Measurements from ENCODE around the gene NCOA3. TPM values are rescaled to one million over a fixed set of nuclear protein-coding genes. Genes with fewer than 3 reads are reported as not detected.
"Not testable (repeated sequence)": the region's sequence is repeated elsewhere in the genome, so short reads cannot be mapped to it uniquely, and the experiment has no call there.

NCOA3 gene
- total RNA-seq, 1 experiment from 2014 or later: 13.7 TPM

DNA sequence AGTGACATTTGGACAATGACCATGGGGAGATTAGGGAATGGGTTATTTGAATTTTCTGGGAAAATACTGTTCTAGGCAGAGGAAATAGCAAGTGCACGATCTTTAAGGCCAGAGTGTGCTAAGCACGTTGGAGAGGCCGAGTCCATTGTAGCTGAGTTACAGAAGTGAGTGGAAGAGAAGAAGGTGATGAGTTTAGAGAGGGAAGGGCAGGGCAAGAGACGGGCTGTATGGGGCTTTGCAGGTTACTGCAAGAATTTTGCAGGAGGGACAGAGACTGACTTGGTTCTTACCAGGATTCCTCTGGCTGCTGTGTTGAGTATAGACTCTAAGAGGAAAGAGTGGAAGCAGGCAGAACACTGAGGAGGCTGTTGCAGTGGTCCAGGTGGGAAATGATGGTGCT is 1.1 kb upstream of the NCOA3 start:
- DNase-seq (ENCODE audit: low read depth): no peak

DNA sequence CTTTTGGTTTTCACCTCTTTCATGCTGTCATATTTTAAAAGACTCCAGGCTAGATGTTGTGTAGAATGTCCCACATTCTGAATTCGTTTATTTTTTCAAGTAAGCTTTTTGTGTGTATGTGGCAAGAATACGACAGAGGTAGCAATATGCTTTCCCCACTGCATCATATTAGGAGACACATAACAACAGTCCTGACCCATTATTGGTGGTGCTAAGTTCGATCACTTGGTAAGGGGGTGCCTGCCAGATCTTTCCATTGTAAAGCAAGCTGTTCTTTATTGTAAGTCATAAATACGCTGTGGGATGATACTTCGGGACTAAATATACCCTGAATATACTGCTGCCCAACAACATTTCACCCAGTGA is 588 bp upstream of the NCOA3 start:
- no peak for DNase-seq (ENCODE audit: low read depth)

DNA sequence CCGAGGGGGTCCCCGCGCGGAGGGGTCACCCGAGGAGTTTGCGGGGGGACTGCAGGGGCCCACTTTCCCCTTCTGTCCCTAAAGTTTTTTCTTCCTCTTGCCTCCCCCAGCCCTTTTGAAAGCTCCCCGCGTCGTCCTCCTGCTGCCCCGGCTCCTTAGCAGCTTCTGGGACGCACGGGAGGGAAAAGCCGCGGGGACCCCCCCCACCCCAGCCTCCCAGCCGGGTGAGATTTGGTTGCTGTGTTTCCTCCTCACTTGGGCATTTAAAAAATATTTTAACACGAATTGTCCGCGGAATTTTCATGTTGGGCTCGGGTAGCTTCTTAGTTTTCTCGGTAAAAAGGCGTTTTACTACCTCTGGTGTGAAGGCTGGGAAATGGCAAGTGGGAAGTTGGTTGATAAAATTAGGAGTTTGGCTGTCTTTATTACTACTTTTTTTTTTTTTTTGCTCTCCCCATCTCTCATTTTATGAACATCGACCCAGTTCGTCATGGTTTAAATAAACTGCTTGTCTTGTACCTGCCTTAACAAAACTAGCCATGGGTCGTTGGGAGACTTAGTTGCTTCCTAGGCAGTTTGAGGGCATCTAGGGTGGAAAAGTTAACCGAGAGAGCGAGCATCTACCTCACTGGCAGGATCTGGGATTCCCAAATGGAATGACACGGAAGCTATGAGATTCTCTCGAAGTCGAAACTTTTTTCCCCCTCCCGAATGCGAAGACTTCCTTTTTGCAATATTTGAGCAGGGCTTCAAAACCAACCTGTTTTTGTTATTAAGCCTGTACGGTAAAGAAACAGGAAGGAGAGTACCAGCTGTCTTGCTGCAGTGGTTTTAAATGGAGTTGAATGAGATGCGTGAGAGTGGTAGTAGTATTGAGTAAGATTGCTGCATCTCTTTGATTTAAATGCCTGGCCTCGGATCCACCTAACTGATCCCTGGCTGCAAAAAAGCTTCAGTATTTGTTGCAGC is 868 bp downstream of the NCOA3 start:
- peak; percentile 15 for DNase-seq (ENCODE audit: low read depth)

DNA sequence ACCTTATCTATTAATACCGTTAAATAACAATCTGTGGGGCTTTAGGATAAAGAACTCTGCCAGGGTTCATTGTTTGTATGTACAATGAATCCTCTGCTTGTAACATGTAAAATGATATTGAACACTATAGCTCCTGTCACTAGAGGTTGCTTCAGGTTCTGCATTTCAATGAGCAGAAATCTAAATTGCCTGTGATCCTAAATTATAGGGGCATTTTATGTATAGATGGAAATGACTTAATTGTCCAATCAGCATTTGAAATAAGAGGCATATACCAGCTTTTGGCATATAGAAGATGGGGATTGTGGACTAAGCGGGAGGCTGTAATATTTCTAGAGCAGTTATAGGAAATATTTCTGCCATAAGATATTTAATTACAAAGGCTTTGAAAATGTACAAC is 2.0 kb downstream of the NCOA3 start:
- DNase-seq (ENCODE audit: low read depth): no peak

DNA sequence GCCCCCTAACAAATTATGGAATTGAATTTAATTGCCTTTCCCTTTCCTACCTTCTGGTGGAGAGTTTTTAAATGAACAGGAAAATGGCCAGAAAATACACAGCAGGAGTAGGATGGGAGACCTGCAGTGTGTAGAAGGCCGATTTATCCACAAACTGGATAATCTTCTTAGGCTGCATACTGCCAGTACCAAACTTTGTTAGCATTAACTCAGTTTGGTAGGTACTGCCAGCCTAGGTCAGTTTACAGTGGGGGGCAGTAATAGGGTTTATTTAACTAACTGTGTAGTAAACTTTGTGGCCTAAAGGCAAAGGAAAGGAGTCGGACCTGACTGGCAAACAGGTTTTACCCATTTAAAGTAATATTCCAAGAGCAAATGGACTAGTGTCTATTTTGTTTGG is 4.6 kb downstream of the NCOA3 start:
- no peak for DNase-seq (ENCODE audit: low read depth)

DNA sequence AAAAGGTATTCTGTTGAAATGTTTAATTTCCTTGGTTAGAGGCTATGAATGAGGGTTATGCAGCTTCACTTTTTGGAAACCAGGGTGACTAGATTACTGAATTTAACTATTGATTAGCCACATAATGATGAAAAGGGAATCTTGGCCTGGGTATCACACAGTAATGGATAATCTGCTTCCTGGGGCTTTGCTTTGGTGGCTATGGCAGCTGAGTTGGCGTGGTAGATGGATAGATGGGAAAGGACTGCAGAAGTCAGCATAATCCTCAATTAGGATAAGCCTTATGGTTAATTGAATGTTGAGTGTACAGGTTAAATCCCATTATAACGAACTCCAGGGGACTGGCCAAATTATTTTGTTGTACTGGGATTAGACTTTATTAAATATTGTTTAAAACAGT is 5.2 kb downstream of the NCOA3 start:
- DNase-seq (ENCODE audit: low read depth): no peak

DNA sequence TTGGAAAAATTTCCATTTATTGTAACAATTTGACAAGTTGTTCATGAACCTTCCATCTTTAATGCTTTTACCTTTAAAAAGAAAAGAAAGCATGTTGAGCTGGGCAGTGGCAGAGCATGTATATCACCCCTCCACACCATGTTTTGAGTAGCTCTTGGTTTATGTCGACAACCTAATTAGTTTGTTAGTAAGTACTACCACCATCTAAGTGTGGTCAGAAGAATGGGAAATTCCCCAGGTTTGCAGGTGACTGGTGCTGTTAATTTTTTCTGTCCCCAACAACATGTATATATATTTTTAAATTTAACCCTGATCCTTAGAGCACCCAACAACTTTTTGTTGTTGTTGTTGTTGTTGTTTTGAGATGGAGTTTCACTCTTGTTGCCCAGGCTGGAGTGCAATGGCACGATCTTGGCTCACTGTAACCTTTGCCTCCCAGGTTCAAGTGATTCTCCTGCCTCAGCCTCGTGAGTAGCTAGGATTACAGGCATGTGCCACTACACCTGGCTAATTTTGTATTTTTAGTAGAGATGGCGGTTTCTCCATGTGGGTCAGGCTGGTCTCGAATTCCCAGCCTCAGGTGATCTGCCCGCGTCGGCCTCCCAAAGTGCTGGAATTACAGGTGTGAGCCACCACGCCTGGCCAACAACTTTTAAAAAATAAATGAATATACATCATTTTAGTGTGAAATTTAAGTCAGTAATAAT is 5.7 kb downstream of the NCOA3 start:
- not testable (repeated sequence) for DNase-seq (ENCODE audit: low read depth)

DNA sequence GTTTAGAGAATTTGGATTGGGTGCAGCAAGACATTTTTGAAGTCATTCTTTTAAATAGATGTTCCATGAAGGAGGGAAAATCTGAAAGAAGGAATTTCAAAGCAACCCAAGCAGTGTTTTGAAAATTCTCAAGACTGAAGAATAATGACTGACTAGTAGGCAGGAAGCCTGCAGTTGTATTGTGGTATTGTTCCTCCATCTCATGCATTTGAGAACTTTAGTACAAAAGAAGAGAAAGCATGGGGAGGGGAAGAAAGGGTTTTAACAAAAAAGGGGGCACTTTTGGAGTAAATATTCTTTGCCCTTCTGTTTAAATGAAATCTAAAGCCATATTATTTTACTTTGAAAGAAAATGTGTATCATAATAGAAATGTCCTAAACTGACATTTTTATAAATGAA is 6.6 kb downstream of the NCOA3 start:
- no peak for DNase-seq (ENCODE audit: low read depth)

DNA sequence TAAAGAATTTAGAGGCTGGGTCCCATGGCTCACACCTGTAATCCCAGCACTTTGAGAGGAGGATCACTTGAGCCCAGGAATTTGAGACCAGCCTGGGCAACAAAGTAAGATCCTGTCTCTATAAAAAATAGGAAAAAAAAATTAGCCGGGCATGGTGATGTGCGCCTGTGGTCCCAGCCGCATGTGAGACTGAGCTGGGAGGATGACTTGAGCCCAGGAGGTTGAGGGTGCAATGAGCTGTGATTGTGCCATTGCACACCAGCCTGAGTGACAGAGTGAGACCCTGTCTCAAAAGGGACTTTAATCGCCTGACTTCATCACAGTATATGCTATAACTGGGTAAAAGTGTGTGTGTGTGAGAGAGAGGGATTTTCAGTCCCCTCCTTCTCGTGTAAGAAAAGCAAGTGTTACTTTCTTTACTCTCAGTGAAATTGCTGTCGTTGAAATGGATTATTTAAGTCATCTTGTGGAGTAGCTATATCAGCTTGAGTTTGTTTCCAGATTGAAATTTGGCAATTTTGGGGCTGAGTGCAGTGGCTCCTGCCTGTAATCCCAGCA is 7.5 kb downstream of the NCOA3 start:
- DNase-seq (ENCODE audit: low read depth): no peak

DNA sequence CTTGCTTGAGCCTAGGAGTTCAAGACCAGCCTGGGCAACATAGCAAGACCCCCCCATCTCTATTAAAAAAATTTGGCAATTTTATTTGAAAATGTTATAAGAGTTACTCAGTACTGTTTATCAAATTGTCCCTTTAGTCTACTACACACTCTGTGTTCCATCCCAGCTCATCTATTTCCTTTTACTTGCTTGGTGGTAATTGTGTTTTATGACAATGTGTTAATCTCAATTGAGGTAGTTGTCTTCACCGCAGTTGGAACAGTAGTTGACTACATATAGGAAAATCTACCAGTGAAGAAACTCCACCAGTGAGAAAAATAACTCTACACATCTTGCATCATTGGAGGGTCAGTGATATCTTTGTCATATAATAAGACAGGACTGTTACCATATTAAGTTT is 8.0 kb downstream of the NCOA3 start:
- no peak for DNase-seq (ENCODE audit: low read depth)

DNA sequence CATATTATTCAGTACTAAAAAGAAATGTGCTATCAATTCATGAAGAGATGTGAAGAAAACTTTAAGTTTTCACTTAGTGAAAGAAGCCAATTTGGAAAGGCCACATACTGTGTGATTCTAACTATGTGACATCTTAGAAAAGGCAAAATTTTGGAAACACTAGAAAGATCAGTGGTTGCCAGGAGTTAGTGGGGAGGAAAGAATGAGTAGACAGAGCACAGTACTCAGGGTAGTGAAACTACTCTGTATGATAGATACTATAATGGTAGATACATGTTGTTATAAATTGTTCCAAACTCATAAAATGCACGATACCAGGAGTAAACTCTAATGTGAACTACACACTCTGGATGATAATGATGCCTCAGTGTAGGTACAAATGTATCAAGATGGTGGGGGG is 14.2 kb downstream of the NCOA3 start:
- DNase-seq (ENCODE audit: low read depth): no peak

DNA sequence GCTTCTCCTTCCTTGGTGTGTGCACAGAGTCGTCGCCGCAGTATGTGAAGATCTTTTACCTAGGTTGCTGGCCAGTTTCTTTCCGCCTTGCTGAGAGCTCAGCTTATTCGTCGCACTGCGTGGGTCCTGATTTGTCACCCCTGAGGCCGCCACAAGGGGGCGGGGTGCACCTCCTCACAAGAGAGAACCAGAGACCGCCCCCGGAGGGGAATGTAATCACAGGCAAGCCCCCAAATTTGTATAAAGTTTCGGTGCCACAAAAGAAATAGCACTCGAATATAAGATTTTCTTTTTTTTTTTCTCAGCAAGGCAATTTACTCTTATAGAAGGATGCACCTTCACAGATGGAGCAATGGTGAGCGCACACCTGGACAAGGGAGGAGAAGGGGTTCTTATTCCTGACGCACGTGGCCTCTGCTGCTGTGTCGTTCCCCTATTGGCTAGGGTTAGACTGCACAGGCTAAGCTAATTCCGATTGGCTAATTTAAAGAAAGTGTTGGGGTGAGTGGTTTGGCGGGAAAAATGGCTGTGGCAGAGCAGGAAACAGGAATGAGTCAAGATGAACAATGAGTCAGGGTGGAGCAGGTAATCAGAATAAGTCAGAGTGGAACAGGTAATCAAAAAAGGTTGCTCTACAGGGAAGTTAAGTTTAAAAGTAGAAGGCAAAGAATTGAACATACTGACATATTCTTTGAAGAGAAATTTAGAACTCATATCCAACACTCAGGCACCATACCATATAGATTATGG is 19.5 kb downstream of the NCOA3 start:
- DNase-seq (ENCODE audit: low read depth): no peak

DNA sequence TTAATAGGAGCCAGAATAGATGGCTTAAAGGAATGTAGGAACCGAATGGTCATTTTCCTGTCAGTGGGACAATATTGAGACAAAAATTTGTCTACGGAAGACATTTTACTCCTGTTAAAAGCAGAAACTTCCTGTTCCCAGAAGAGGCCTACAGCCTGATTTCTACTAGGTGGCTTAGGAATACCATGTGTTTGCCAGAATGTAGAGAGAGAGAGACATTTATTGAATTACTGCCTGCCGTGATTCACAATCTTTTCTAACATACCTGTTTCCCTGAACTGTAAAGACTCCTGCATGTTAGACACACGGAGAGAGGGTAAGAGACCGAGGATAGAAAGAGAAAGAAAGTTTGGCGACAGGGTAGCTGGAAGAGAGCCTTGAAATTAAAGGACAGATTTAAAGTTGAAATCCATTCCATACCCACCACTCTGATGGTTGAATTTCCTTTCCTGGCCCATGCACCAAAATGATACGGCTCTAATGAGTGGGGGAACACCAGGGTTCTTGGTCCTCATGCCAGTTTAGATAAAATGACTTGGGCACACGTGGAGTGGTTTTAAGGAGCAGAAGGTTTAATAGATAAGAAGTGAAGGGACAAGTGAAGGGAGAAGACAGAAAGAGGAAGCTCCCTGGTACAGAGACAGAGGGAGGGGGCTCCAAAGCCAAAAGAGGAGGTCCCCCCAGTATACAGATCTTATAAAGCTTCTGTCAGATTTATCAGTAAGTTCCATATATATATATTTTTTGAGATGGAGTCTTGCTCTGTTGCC is 22.5 kb downstream of the NCOA3 start:
- DNase-seq (ENCODE audit: low read depth): no peak

DNA sequence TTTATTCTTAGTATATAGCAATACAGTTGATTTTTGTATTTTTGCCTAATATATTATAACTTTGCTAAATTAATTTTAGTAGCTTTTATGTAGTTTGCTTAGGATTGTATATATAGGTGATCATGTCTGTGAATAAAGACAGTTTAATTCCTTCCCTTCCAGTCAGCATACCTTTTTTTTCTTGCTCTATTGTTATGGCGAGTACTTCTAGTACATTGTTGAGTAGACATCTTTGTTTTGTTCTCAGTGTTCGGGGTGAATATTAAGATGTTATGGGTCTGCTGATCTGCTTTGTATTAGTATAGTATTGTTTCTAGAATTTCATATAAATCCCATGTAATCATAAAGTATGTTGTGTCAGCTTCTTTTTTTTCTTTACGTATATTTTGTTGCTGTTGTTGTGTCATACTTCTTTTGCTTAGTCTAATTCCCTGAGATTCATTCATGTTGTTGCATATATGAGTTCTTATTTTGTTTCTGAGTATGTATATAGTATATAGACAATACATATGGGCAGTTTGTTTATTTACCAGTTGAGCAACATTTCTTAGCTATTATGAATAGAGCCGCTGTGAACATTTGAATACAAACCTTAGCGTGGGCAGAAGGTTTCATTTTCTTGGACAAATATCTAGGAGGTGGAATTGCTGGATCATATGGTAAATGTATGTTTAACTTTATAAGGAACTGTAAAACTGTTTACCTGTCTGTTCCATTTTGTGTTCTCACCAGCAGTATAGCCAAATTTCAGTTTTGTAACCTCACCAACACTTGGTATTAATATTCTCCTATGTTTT is 25.5 kb downstream of the NCOA3 start:
- DNase-seq (ENCODE audit: low read depth): no peak

DNA sequence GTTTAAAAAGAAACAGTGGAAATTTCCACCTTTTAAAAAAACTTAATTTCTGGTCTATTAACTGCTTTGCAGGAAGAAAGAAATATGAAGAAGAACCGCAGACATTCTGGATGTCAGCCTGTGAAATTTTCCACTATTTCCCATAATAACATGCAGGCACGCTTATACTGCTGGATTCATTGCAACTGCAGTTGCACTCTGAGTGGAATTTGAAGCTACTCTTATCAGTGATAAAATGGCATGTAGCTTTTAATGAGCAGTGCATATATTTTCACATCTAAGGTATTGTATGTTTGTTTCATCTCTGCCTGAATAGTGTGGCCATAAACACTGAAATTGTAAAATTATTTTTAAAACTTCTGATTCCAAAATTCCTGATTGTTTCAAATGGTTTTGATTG is 28.2 kb downstream of the NCOA3 start:
- no peak for DNase-seq (ENCODE audit: low read depth)

DNA sequence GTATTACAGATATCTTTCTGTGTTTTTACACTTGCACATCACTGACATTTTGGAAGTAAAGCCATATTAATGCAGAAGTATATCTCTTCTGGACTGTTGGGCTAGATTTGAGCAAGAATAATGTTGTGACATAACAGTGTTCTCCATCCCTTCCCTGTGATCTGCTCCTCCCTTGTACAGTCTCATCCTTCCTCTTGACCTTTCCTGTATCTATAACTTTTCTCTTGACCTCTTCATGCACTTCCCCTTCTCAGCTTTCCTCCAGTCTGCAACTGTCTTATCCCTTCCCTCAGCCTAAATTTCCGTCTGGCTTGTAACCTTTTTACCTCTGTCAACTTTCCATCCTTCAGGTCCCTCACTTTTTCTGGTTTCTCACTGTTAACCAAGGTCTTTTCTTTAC is 29.8 kb downstream of the NCOA3 start:
- DNase-seq (ENCODE audit: low read depth): no peak

DNA sequence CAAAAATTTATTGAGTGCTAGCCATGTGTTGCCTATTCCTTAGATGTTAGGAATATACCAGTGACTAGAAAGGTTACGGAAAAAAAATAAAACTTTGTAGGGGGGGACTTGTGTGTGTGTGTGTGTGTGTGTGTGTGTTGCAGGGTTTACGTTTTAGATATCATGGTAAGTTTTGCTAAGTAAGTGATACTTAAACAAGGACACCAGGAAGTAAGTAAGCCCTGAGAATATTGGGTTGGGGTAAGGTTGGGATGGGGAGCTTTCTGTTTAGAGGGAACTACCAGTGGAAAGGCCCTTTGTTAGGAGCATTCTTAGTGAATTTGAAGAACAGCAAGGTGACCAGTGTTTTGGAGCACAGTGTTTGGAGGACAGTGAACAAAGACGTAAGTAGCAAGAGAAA is 30.3 kb downstream of the NCOA3 start:
- no peak for DNase-seq (ENCODE audit: low read depth)

DNA sequence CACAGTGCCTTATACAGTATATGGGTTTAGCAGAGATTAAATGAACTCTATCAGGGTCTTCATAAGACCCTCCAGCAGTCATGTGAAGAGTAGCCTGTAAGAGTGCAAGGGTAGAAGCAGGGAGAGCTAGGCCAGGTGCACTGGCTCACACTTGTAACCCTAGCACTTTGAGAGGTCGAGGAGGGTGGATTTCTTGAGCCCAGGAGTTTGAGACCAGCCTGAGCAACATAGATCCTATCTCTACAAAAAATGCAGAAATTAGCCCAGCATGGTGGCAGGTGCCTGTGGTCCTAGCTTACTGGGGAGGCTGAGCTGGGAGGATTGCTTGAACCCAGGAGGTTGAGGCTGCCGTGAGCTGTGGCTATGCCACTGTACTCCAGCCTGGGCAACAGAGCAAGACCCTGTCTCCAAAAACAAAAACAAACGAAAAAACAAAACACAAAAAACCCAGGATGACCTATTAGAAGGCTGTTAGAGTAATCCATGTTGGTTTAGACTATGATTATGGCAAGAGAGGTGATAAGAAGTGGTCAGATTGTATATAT is 31.9 kb downstream of the NCOA3 start:
- DNase-seq (ENCODE audit: low read depth): no peak

DNA sequence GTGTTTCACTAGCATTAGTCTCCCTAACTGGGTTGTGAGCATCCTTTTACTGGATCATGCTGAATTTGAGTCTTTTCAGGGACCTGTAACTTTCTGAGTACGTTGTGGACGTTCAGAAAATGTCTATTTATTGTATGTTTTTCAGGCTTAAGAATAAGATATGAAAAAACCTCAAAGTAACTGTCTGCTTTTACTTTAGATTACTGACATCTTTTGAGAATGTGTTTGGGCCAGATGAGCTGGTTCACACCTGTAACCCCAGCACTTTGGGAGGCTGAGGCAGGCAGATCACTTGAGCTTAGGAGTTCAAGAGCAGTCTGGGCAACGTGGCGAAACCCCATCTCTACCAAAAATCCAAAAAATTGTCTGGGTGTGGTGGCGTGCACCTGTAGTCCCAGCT is 32.7 kb downstream of the NCOA3 start:
- DNase-seq (ENCODE audit: low read depth): no peak

DNA sequence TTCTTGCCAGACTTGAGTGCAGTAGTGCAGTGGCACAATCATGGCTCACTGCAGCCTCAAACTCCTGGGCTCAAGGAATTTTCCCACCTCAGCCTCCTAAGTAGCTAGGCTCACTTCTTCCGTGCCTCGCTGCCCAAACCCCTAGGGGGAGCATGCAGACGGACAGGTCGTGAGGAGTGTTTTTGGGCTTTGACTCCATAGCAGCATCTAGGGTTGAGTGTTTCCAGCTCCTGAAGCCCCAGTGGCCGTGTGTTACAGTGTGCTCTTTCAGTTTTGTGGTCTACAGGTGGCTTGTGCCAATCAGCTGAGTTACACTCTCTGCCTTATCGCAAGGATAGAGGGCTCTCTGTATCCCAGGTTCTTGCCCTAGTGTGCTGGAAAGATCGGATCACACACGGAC is 33.4 kb downstream of the NCOA3 start:
- DNase-seq (ENCODE audit: low read depth): peak; percentile 8

Data from Daoy (cell line).